GM23338 (cell line): ENCODE results near the gene AK9. TPM values are rescaled to one million over a fixed set of nuclear protein-coding genes. Genes with fewer than 3 reads are reported as not detected.

Experiments
- ATAC-seq: fragments of 200-7000 bp; cut with Tn5 transposase; 3 replicates; pipeline ENCODE4 v1.9.1; 2020
- DNase-seq: peaks from one replicate; pipeline ENCODE4 v3.0.0-alpha.2; 2015; ENCODE audit warnings: low spot score
- H2AFZ ChIP-seq: fragments of 200-600 bp; sonication (generic); 2 replicates; pipeline ENCODE4 v1.8.0; 2016; ENCODE audit warnings: antibody characterized with exemption, mild to moderate bottlenecking, moderate library complexity
- H3F3A ChIP-seq: fragments of 200-600 bp; sonication (generic); replicated peaks from 2 replicates; pipeline ENCODE4 v1.8.0; 2017; ENCODE audit warnings: antibody characterized with exemption, mixed run types, low read depth
- H3K27ac ChIP-seq: fragments of 200-600 bp; sonication (generic); 2 replicates; pipeline ENCODE4 v1.6.1; 2016; ENCODE audit warnings: low read depth
- H3K27me3 ChIP-seq: fragments of 200-600 bp; sonication (generic); 2 replicates; pipeline ENCODE4 v1.8.0; 2016; ENCODE audit warnings: mild to moderate bottlenecking, mixed run types, moderate library complexity; ENCODE audit not compliant: insufficient read depth
- H3K36me3 ChIP-seq: fragments of 200-600 bp; sonication (generic); 2 replicates; pipeline ENCODE4 v1.8.0; 2016; ENCODE audit warnings: mild to moderate bottlenecking; ENCODE audit not compliant: insufficient read depth
- H3K4me1 ChIP-seq: fragments of 200-600 bp; sonication (generic); 2 replicates; pipeline ENCODE4 v1.8.0; 2016; ENCODE audit warnings: mild to moderate bottlenecking, moderate library complexity; ENCODE audit not compliant: insufficient read depth
- H3K4me2 ChIP-seq: fragments of 200-600 bp; sonication (generic); 2 replicates; pipeline ENCODE4 v1.7.1; 2017; ENCODE audit warnings: mixed run types
- H3K4me3 ChIP-seq: fragments of 200-600 bp; sonication (generic); 2 replicates; pipeline ENCODE4 v1.6.1; 2016; ENCODE audit warnings: mixed run types
- H3K79me2 ChIP-seq: fragments of 200-600 bp; sonication (generic); replicated peaks from 2 replicates; pipeline ENCODE4 v1.8.0; 2017; ENCODE audit warnings: mild to moderate bottlenecking; ENCODE audit not compliant: insufficient read depth
- H3K9me2 ChIP-seq: fragments of 200-600 bp; sonication (generic); 2 replicates; pipeline ENCODE4 v1.8.0; 2017; ENCODE audit not compliant: insufficient read depth
- H4K20me1 ChIP-seq: fragments of 200-600 bp; sonication (generic); replicated peaks from 2 replicates; pipeline ENCODE4 v1.8.0; 2017; ENCODE audit warnings: mild to moderate bottlenecking; ENCODE audit not compliant: insufficient read depth
- H3K27ac Mint-ChIP-seq: 2 replicates; pipeline ENCODE4 v1.8.0; 2020; ENCODE audit warnings: inconsistent platforms, mild to moderate bottlenecking, moderate library complexity, mixed read lengths
- H3K27me3 Mint-ChIP-seq: 3 replicates; pipeline ENCODE4 v1.8.0; 2022; ENCODE audit warnings: low read depth, mild to moderate bottlenecking, moderate library complexity, mixed read lengths, inconsistent platforms; ENCODE audit not compliant: insufficient read depth, poor library complexity
- H3K36me3 Mint-ChIP-seq: 3 replicates; pipeline ENCODE4 v1.8.0; 2021; ENCODE audit warnings: low read depth, mild to moderate bottlenecking, inconsistent platforms, moderate library complexity, mixed read lengths
- H3K4me1 Mint-ChIP-seq: 3 replicates; pipeline ENCODE4 v1.8.0; 2020; ENCODE audit warnings: mild to moderate bottlenecking, inconsistent platforms, mixed read lengths
- H3K4me3 Mint-ChIP-seq: 3 replicates; pipeline ENCODE4 v1.8.0; 2021; ENCODE audit warnings: moderate library complexity, mild to moderate bottlenecking, inconsistent platforms, mixed read lengths
- H3K9me3 Mint-ChIP-seq: 3 replicates; pipeline ENCODE4 v1.8.0; 2020; ENCODE audit warnings: moderate library complexity, mild to moderate bottlenecking, inconsistent platforms, mixed read lengths
- CREB1 ChIP-seq: fragments of 250-450 bp; sonication (Bioruptor Pico); IDR thresholded peaks from 2 replicates; pipeline ENCODE4 v1.5.0; 2020; ENCODE audit warnings: low read depth, mild to moderate bottlenecking, moderate library complexity
- CTCF ChIP-seq, 2 experiments: fragments of 200-600 bp in 1 of 2; sonication (generic) in 1 of 2; conservative IDR thresholded peaks; 2 replicates each; pipeline versions ENCODE4 v1.5.1 to v1.6.1; 2016 to 2017; ENCODE audit warnings: antibody characterized with exemption in 2 of 2, low read depth in 2 of 2, mild to moderate bottlenecking in 2 of 2, moderate library complexity in 1 of 2
- ETS1 ChIP-seq: IDR thresholded peaks from 2 replicates; pipeline ENCODE4 v1.6.1; 2016; ENCODE audit warnings: antibody characterized with exemption
- EZH2 ChIP-seq: fragments of 200-600 bp; sonication (generic); IDR thresholded peaks from one replicate; pipeline ENCODE4 v1.8.0; 2017; ENCODE audit warnings: antibody characterized with exemption, mild to moderate bottlenecking, low read depth; ENCODE audit not compliant: unreplicated experiment
- EZH2phosphoT487 ChIP-seq: fragments of 200-600 bp; sonication (generic); IDR thresholded peaks from one replicate; pipeline ENCODE4 v1.8.1; 2018; ENCODE audit warnings: antibody characterized with exemption; ENCODE audit not compliant: unreplicated experiment
- JUNB ChIP-seq: IDR thresholded peaks from one replicate; pipeline ENCODE4 v1.6.1; 2016; ENCODE audit warnings: antibody characterized with exemption; ENCODE audit not compliant: unreplicated experiment
- NANOG ChIP-seq: IDR thresholded peaks from 2 replicates; pipeline ENCODE4 v1.6.1; 2016; ENCODE audit warnings: antibody characterized with exemption, borderline replicate concordance
- POLR2AphosphoS5 ChIP-seq: IDR thresholded peaks from 2 replicates; pipeline ENCODE4 v1.6.1; 2016; ENCODE audit warnings: antibody characterized with exemption, low read depth
- STAT1 ChIP-seq: IDR thresholded peaks from one replicate; pipeline ENCODE4 v1.6.1; 2016; ENCODE audit warnings: antibody characterized with exemption; ENCODE audit not compliant: unreplicated experiment
- ZNF114 ChIP-seq: fragments of 250-450 bp; sonication (Bioruptor Pico); IDR thresholded peaks from 2 replicates; pipeline ENCODE4 v1.5.0; 2020; ENCODE audit warnings: mild to moderate bottlenecking, moderate library complexity
- ZNF331 ChIP-seq: fragments of 250-450 bp; sonication (Bioruptor Pico); IDR thresholded peaks from 2 replicates; pipeline ENCODE4 v1.5.0; 2020; ENCODE audit warnings: low read depth, mild to moderate bottlenecking, moderate library complexity
- polyA plus RNA-seq: library from polyadenylated mRNA; unstranded; fragments of >200 nt; fragmentation: Nextera tagmentation; extraction: Ambion mirVana; gene quantifications from 2 replicates; pipeline ENCODE4 v1.2.1, GENCODE V29; 2016
- total RNA-seq: library from RNA; depleted of rRNA; stranded (reverse); fragments of >200 nt; shearing (Covaris generic); gene quantifications from 2 replicates; pipeline ENCODE4 v1.2.3, GENCODE V29; 2014
- TF ChIP-seq, protein P1 (sequence below): IDR thresholded peaks from one replicate; pipeline ENCODE4 v1.6.1; 2018; ENCODE audit warnings: antibody characterized with exemption; ENCODE audit not compliant: unreplicated experiment

The AK9 gene
- total and polyA plus RNA-seq, 2 experiments from 2014 or later: 2.0 to 6.4 TPM

- H3K36me3 ChIP-seq: peaks cover 3% of the 10 kb centered on the region; the same call in 1 of the 2 replicates
- no peaks in the 10 kb centered on the region for H3K9me2 ChIP-seq
- H3K4me2 ChIP-seq: no peak overlapping the region
- H3K27ac ChIP-seq: no peak overlapping the region
- no peak overlapping the region for H2AFZ ChIP-seq
- no peaks in the 10 kb centered on the region for H3F3A ChIP-seq
- H3K79me2 ChIP-seq: no peaks in the 10 kb centered on the region
- H3K27ac Mint-ChIP-seq: no peak overlapping the region
- DNase-seq (no peak), ATAC-seq (no peak)
- H3K27me3 ChIP-seq: no peaks in the 10 kb centered on the region
- H3K4me1 ChIP-seq: peaks cover 4% of the 10 kb centered on the region; the same call in 1 of the 2 replicates
- no peaks in the 10 kb centered on the region for H3K9me3 Mint-ChIP-seq
- H3K36me3 Mint-ChIP-seq: peaks cover 19% of the 10 kb centered on the region
- TF ChIP-seq POLR2AphosphoS5 (no peak), ZNF114 (CRISPR knock-in tag) (no peak), ZNF331 (CRISPR knock-in tag) (no peak), JUNB (no peak)
- H3K4me1 Mint-ChIP-seq: peaks cover 11% of the 10 kb centered on the region
- no peak overlapping the region for H3K4me3 ChIP-seq
- H3K4me3 Mint-ChIP-seq: no peak overlapping the region
- H3K27me3 Mint-ChIP-seq: peaks cover 18% of the 10 kb centered on the region
- peaks cover 4% of the 10 kb centered on the region for H4K20me1 ChIP-seq
Observed at GRCh38 chr6:109449064-109449794, 241.8 kb downstream of the AK9 start.

DNA sequence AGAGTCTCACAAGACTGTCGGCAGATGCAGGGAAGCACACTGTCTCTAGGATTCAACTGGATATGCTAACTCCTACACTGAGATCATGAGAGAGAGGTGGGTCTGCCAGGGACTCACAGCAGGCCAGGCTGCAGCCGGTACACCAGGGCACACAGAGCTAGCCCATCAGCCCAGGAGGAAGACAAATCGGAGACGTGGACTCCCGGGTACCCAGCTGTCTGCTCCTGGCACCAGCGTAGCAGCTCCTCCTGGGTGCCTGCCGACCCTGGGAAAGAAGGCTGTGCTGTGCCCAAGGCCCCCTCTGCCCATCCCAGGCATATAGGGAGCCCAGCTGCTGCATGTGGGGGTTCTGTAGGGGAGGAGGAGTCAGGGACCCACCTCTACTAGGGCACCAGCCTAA is 242.4 kb downstream of the AK9 start:
- Mint-ChIP-seq H3K36me3 (peaks cover 20% of the 10 kb centered on the region), H3K27ac (no peak overlapping the region), H3K9me3 (no peaks in the 10 kb centered on the region), H3K4me3 (no peak overlapping the region), H3K4me1 (peaks cover 6% of the 10 kb centered on the region), H3K27me3 (peaks cover 18% of the 10 kb centered on the region)
- no peak overlapping the region for H3K27ac ChIP-seq
- DNase-seq: no peak
- H3K27me3 ChIP-seq: no peaks in the 10 kb centered on the region
- H3K79me2 ChIP-seq: no peaks in the 10 kb centered on the region
- peaks cover 4% of the 10 kb centered on the region for H4K20me1 ChIP-seq
- no peaks in the 10 kb centered on the region for H3K9me2 ChIP-seq
- peaks cover 3% of the 10 kb centered on the region; the same call in 1 of the 2 replicates for H3K36me3 ChIP-seq
- H3K4me2 ChIP-seq: no peak overlapping the region
- H3K4me3 ChIP-seq: no peak overlapping the region
- H3F3A ChIP-seq: no peaks in the 10 kb centered on the region
- no peaks in the 10 kb centered on the region for H3K4me1 ChIP-seq
- H2AFZ ChIP-seq: no peak overlapping the region
- ATAC-seq: no peak
- TF ChIP-seq ZNF331 (CRISPR knock-in tag): no peak
- TF ChIP-seq, protein P1, sequence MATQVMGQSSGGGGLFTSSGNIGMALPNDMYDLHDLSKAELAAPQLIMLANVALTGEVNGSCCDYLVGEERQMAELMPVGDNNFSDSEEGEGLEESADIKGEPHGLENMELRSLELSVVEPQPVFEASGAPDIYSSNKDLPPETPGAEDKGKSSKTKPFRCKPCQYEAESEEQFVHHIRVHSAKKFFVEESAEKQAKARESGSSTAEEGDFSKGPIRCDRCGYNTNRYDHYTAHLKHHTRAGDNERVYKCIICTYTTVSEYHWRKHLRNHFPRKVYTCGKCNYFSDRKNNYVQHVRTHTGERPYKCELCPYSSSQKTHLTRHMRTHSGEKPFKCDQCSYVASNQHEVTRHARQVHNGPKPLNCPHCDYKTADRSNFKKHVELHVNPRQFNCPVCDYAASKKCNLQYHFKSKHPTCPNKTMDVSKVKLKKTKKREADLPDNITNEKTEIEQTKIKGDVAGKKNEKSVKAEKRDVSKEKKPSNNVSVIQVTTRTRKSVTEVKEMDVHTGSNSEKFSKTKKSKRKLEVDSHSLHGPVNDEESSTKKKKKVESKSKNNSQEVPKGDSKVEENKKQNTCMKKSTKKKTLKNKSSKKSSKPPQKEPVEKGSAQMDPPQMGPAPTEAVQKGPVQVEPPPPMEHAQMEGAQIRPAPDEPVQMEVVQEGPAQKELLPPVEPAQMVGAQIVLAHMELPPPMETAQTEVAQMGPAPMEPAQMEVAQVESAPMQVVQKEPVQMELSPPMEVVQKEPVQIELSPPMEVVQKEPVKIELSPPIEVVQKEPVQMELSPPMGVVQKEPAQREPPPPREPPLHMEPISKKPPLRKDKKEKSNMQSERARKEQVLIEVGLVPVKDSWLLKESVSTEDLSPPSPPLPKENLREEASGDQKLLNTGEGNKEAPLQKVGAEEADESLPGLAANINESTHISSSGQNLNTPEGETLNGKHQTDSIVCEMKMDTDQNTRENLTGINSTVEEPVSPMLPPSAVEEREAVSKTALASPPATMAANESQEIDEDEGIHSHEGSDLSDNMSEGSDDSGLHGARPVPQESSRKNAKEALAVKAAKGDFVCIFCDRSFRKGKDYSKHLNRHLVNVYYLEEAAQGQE: no peak
- no peak for TF ChIP-seq EZH2
- TF ChIP-seq ETS1: no peak
- no peak for TF ChIP-seq POLR2AphosphoS5
- TF ChIP-seq STAT1: no peak
- TF ChIP-seq JUNB: no peak
- TF ChIP-seq CTCF (conservative IDR thresholded peaks at IDR 0.05; ENCODE audit: low read depth in 2 of 2): no peak
- TF ChIP-seq CREB1 (CRISPR knock-in tag): no peak
- TF ChIP-seq EZH2phosphoT487: no peak
- no peak for TF ChIP-seq NANOG
- TF ChIP-seq ZNF114 (CRISPR knock-in tag): no peak
